Endothelial cell of umbilical vein (primary cell): ENCODE results near the gene SLC7A4.

Experiments
- EZH2 ChIP-seq: IDR thresholded peaks from 2 replicates; pipeline ENCODE4 v1.6.1; 2012; ENCODE audit warnings: borderline replicate concordance, low read depth, mild to moderate bottlenecking, moderate library complexity, low read length, inconsistent platforms; ENCODE audit not compliant: severe bottlenecking
- GATA2 ChIP-seq: IDR thresholded peaks from 2 replicates; pipeline ENCODE4 v1.7.0; 2011; ENCODE audit warnings: low read depth, mild to moderate bottlenecking, moderate library complexity, mixed read lengths, low read length; ENCODE audit not compliant: insufficient read length, insufficient read depth
- POLR2AphosphoS5 ChIP-seq: IDR thresholded peaks from 2 replicates; pipeline ENCODE4 v1.6.1; 2012; ENCODE audit warnings: low read depth, mild to moderate bottlenecking, control low read depth, low read length, moderate library complexity; ENCODE audit not compliant: insufficient read depth

- no peak for TF ChIP-seq POLR2AphosphoS5
- TF ChIP-seq EZH2, result no peak
- no peak for TF ChIP-seq GATA2
These were observed 9.9 kb downstream of the SLC7A4 start for GRCh38 chr22:21022507-21022906.
